ENCODE results near the gene ZCWPW1. TPM values are rescaled to one million over a fixed set of nuclear protein-coding genes. Genes with fewer than 3 reads are reported as not detected.

The ZCWPW1 gene
- total and polyA plus RNA-seq, 2 of the 13 experiments (the other 11 are each of a cell fraction or from before 2014, with no cell fraction given): 2.4 to 2.5 TPM

DNA sequence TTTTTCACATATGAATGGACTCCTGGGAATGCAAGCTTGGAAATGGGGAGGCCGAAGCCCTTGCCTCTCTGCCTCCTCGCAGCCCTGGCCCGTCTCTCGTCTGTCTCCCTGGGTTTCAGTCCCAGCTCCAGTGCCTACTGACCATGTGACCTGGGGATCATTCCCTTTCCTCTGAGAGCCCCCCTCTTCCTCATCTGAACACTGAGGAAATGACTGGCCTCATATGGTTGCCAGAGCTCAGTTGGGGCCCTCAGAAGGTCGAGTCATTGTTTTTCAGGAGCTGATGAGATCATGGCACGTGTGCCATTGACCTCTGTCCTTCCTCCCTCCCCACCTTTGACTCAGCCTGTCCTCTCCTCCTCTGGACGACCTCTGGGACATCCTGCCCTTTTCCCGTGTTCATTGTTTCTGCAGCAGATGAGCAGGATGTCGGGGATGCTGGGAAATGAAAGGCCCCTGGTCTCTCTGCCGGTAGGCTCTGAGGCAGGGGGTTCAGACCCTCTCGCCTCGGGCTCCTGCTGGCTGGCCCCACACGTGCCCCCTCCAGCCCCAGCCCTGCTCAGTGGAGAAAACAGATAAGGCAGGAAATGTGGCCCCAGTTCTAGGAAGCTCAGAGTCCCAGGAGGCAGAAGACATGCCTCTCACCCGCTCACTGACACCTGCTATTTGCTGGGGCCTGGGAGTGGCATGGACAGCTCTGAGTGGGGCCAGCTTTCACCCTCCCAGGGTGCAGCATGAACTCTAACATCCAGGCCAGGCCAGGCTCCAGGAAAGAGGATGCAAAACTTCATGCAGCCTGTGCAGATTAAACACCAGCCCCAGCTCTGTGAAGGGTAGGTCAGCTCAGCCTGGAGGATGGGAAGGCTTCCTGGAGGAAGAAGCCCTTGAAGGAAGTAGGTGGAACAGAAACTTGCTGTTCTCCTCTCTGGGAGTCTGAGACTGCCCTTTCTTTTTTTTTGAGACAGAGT lies 16.1 kb upstream of the ZCWPW1 start (continued):
- peak; percentile 79 for TF ChIP-seq NCOA2 (CRISPR knock-in tag; IDR thresholded peaks at IDR 0.05)
- TF ChIP-seq, protein P1, sequence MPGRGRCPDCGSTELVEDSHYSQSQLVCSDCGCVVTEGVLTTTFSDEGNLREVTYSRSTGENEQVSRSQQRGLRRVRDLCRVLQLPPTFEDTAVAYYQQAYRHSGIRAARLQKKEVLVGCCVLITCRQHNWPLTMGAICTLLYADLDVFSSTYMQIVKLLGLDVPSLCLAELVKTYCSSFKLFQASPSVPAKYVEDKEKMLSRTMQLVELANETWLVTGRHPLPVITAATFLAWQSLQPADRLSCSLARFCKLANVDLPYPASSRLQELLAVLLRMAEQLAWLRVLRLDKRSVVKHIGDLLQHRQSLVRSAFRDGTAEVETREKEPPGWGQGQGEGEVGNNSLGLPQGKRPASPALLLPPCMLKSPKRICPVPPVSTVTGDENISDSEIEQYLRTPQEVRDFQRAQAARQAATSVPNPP (CRISPR knock-in tag; IDR thresholded peaks at IDR 0.05): 0 out of 2 replicates have a peak, but pooled peaks have one; percentile 38
- TF ChIP-seq, protein P2, sequence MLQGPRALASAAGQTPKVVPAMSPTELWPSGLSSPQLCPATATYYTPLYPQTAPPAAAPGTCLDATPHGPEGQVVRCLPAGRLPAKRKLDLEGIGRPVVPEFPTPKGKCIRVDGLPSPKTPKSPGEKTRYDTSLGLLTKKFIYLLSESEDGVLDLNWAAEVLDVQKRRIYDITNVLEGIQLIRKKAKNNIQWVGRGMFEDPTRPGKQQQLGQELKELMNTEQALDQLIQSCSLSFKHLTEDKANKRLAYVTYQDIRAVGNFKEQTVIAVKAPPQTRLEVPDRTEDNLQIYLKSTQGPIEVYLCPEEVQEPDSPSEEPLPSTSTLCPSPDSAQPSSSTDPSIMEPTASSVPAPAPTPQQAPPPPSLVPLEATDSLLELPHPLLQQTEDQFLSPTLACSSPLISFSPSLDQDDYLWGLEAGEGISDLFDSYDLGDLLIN (CRISPR knock-in tag; IDR thresholded peaks at IDR 0.05; ENCODE audit: borderline replicate concordance): no peak
- TF ChIP-seq ZNF354B (CRISPR knock-in tag; IDR thresholded peaks at IDR 0.05): no peak
- no peak for TF ChIP-seq ZNF234 (CRISPR knock-in tag; conservative IDR thresholded peaks at IDR 0.05)
- TF ChIP-seq CCAR2 (optimal IDR thresholded peaks at IDR 0.05; ENCODE audit: low read depth, low read length): no peak
- no peak for TF ChIP-seq ZNF264 (CRISPR knock-in tag; IDR thresholded peaks at IDR 0.05)
- peak; percentile 77 for TF ChIP-seq ZMYM4 (CRISPR knock-in tag; IDR thresholded peaks at IDR 0.05)
- peak; percentile 86 for TF ChIP-seq SP5 (CRISPR knock-in tag; IDR thresholded peaks at IDR 0.05; ENCODE audit: borderline replicate concordance, low read depth)
- TF ChIP-seq, protein P3, sequence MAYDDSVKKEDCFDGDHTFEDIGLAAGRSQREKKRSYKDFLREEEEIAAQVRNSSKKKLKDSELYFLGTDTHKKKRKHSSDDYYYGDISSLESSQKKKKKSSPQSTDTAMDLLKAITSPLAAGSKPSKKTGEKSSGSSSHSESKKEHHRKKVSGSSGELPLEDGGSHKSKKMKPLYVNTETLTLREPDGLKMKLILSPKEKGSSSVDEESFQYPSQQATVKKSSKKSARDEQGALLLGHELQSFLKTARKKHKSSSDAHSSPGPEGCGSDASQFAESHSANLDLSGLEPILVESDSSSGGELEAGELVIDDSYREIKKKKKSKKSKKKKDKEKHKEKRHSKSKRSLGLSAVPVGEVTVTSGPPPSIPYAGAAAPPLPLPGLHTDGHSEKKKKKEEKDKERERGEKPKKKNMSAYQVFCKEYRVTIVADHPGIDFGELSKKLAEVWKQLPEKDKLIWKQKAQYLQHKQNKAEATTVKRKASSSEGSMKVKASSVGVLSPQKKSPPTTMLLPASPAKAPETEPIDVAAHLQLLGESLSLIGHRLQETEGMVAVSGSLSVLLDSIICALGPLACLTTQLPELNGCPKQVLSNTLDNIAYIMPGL (CRISPR knock-in tag; IDR thresholded peaks at IDR 0.05; ENCODE audit: borderline replicate concordance in 1 of 2, low read depth in 1 of 2): peak; percentile 31 to 73; a peak in 1 of 4 replicates
- TF ChIP-seq ZNF263 (CRISPR knock-in tag; IDR thresholded peaks at IDR 0.05): peak; percentile 87
- TF ChIP-seq POGZ (CRISPR knock-in tag; IDR thresholded peaks at IDR 0.05): peak; percentile 77
- no peak for TF ChIP-seq ZNF567 (CRISPR knock-in tag; IDR thresholded peaks at IDR 0.05; ENCODE audit: borderline replicate concordance)
- TF ChIP-seq ZNF589 (CRISPR knock-in tag; conservative IDR thresholded peaks at IDR 0.05): peak; percentile 45; the same call in 1 of the 2 replicates
- no peak for TF ChIP-seq ZNF552 (CRISPR knock-in tag; IDR thresholded peaks at IDR 0.05; ENCODE audit: borderline replicate concordance)
- no peak for TF ChIP-seq CENPT (CRISPR knock-in tag; IDR thresholded peaks at IDR 0.05; ENCODE audit: low read depth)
- TF ChIP-seq, protein P4, sequence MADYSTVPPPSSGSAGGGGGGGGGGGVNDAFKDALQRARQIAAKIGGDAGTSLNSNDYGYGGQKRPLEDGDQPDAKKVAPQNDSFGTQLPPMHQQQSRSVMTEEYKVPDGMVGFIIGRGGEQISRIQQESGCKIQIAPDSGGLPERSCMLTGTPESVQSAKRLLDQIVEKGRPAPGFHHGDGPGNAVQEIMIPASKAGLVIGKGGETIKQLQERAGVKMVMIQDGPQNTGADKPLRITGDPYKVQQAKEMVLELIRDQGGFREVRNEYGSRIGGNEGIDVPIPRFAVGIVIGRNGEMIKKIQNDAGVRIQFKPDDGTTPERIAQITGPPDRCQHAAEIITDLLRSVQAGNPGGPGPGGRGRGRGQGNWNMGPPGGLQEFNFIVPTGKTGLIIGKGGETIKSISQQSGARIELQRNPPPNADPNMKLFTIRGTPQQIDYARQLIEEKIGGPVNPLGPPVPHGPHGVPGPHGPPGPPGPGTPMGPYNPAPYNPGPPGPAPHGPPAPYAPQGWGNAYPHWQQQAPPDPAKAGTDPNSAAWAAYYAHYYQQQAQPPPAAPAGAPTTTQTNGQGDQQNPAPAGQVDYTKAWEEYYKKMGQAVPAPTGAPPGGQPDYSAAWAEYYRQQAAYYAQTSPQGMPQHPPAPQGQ (CRISPR knock-in tag; IDR thresholded peaks at IDR 0.05; ENCODE audit: borderline replicate concordance): no peak
- peak; percentile 72; the same call in 1 of the 2 replicates for TF ChIP-seq MIXL1 (CRISPR knock-in tag; IDR thresholded peaks at IDR 0.05)
- TF ChIP-seq ELF1 (CRISPR knock-in tag; IDR thresholded peaks at IDR 0.05): peak; percentile 58
- peak; percentile 47; the same call in 1 of the 2 replicates for TF ChIP-seq PHF8 (CRISPR knock-in tag; IDR thresholded peaks at IDR 0.05)
- TF ChIP-seq KDM6A (CRISPR knock-in tag; IDR thresholded peaks at IDR 0.05; ENCODE audit: low read depth): peak; percentile 57; the same call in 1 of the 2 replicates
- TF ChIP-seq GLI4 (CRISPR knock-in tag; IDR thresholded peaks at IDR 0.05; ENCODE audit: borderline replicate concordance): no peak
- no peak for TF ChIP-seq GABPA (IDR thresholded peaks at IDR 0.05; ENCODE audit: low read depth, low read length)
- TF ChIP-seq GABPA (CRISPR knock-in tag; IDR thresholded peaks at IDR 0.05; ENCODE audit: low read depth): peak; percentile 59

All from HepG2 (cell line).